Esophagus muscularis mucosa (tissue), 4 donors: ENCODE data around the gene FAM234A. TPM values are rescaled to one million over a fixed set of nuclear protein-coding genes. Genes with fewer than 3 reads are reported as not detected.

ENCODE experiments used
- DNase-seq: peaks from one replicate; pipeline ENCODE4 v3.0.0-alpha.2; 2017; ENCODE audit errors: extremely low spot score
- H3K27ac ChIP-seq, 4 donors: fragments of 200-600 bp; sonication (generic); replicated peaks in 1 of 4; 1 replicate in 3 of 4; 2 replicates in 1 of 4; pipeline ENCODE4 v1.5.1; 2016 to 2019; ENCODE audit warnings: mild to moderate bottlenecking in 1 of 4
- H3K27me3 ChIP-seq, 4 donors: fragments of 200-600 bp; sonication (generic); one replicate each; pipeline versions ENCODE4 v1.5.1 to v1.6.0; 2016 to 2019
- H3K36me3 ChIP-seq, 4 donors: fragments of 200-600 bp; sonication (generic); one replicate each; pipeline ENCODE4 v1.5.1; 2016 to 2019
- H3K4me1 ChIP-seq, 4 donors: fragments of 200-600 bp; sonication (generic); one replicate each; pipeline ENCODE4 v1.5.1; 2016 to 2019
- H3K4me3 ChIP-seq, 4 donors: fragments of 200-600 bp; sonication (generic); 1 replicate in 2 of 4; 2 replicates in 2 of 4; pipeline ENCODE4 v1.5.1; 2016 to 2019; ENCODE audit warnings: mild to moderate bottlenecking in 4 of 4, moderate library complexity in 1 of 4
- H3K9me3 ChIP-seq, 4 donors: fragments of 200-600 bp; sonication (generic); 1 replicate in 3 of 4; 2 replicates in 1 of 4; pipeline ENCODE4 v1.5.1; 2016 to 2019
- CTCF ChIP-seq, 3 experiments: fragments of 200-600 bp in 2 of 3; fragments of 450-650 bp in 1 of 3; sonication (generic) in 2 of 3; IDR thresholded peaks; one replicate each; pipeline ENCODE4 v1.5.1; 2017 to 2019; ENCODE audit warnings: antibody characterized with exemption in 3 of 3, mild to moderate bottlenecking in 2 of 3, moderate library complexity in 1 of 3
- EP300 ChIP-seq: sonication (generic); formaldehyde crosslinking; IDR thresholded peaks from one replicate; pipeline ENCODE4 v1.6.1; 2017; ENCODE audit warnings: antibody characterized with exemption
- POLR2A ChIP-seq: fragments of 450-650 bp; IDR thresholded peaks from one replicate; pipeline ENCODE4 v1.6.1; 2017; ENCODE audit warnings: antibody characterized with exemption, moderate library complexity, mild to moderate bottlenecking, low read depth
- POLR2AphosphoS5 ChIP-seq, 2 donors: sonication (generic); formaldehyde crosslinking; IDR thresholded peaks; one replicate each; pipeline ENCODE4 v1.6.1; 2017; ENCODE audit warnings: antibody characterized with exemption in 2 of 2
- WGBS: methylation state at CpG from one replicate; pipeline ENCODE4 v1.1.5; 2018; 5-methylcytosine and 5-hydroxymethylcytosine counted together
- intact Hi-C: fragments of 100-400 bp; cut with DNase I; formaldehyde crosslinking; loops from one replicate; pipeline ENCODE4 v1.15.1; 2023
- total RNA-seq, 4 donors: library from RNA; depleted of rRNA; stranded (reverse); fragments of >200 nt; gene quantifications; one replicate each; pipeline versions ENCODE4 v1.1.0 to v1.2.1, GENCODE V29; 2016

The FAM234A gene
- total RNA-seq, 4 donors from 2014 or later = 61.0 to 129 (median 78.1) TPM

- 87% methylated on average over 10 of the region's 10 CpGs for WGBS
- H3K36me3 ChIP-seq = peaks cover 46 to 96% (median 84%) of the 10 kb centered on the region in 4 donors
Measured at GRCh38 chr16:259226-259625, 24.6 kb downstream of the FAM234A start.

GRCh38 chr16:259814-260253 is 25.2 kb downstream of the FAM234A start:
- H3K27me3 ChIP-seq = no peaks in the 10 kb centered on the region
- WGBS = 88% methylated on average over 7 of the region's 13 CpGs
- H3K9me3 ChIP-seq = no peaks in the 10 kb centered on the region
- H3K4me3 ChIP-seq = no peak overlapping the region
- no peak overlapping the region for H3K27ac ChIP-seq
- no peaks in the 10 kb centered on the region for H3K4me1 ChIP-seq
- no peak for DNase-seq
- TF ChIP-seq POLR2AphosphoS5 (IDR thresholded peaks at IDR 0.05) = no peak
- intact Hi-C loops = no loop called here
- peaks cover 46 to 96% (median 84%) of the 10 kb centered on the region in 4 donors for H3K36me3 ChIP-seq

More at GRCh38 chr16:259226-259625, 24.6 kb downstream of the FAM234A start:
- DNase-seq = no peak
- no peak for TF ChIP-seq POLR2A
- no peak for TF ChIP-seq CTCF (IDR thresholded peaks at IDR 0.05)
- no peak for TF ChIP-seq POLR2AphosphoS5 (IDR thresholded peaks at IDR 0.05)
- no peak for TF ChIP-seq EP300
- H3K9me3 ChIP-seq = no peaks in the 10 kb centered on the region
- no peak overlapping the region for H3K4me3 ChIP-seq
- intact Hi-C loops = no loop called here
- H3K27me3 ChIP-seq = no peaks in the 10 kb centered on the region
- H3K27ac ChIP-seq = no peak overlapping the region
- no peaks in the 10 kb centered on the region for H3K4me1 ChIP-seq

- no peak for DNase-seq
- Histone ChIP-seq H3K9me3 (no peaks in the 10 kb centered on the region), H3K36me3 (peaks cover 44 to 96% (median 83%) of the 10 kb centered on the region in 4 donors), H3K27me3 (no peaks in the 10 kb centered on the region), H3K4me3 (no peak overlapping the region), H3K4me1 (no peaks in the 10 kb centered on the region), H3K27ac (no peak overlapping the region)
- 92% methylated on average over 17 of the region's 19 CpGs for WGBS
- intact Hi-C loops = no loop called here
- TF ChIP-seq EP300 (no peak), POLR2AphosphoS5 (IDR thresholded peaks at IDR 0.05) (no peak), POLR2A (no peak), CTCF (IDR thresholded peaks at IDR 0.05) (no peak)
Measured at GRCh38 chr16:260326-260725, 25.7 kb downstream of the FAM234A start.

GRCh38 chr16:261031-261691 is 26.5 kb downstream of the FAM234A start:
- Histone ChIP-seq H3K27me3 (no peaks in the 10 kb centered on the region), H3K36me3 (peaks cover 39 to 92% (median 78%) of the 10 kb centered on the region in 4 donors), H3K27ac (no peak overlapping the region), H3K9me3 (no peaks in the 10 kb centered on the region), H3K4me1 (peaks cover 0 to 5% (median 3%) of the 10 kb centered on the region in 4 donors), H3K4me3 (no peak overlapping the region)
- no peak for DNase-seq
- 87% methylated on average over 23 of the region's 28 CpGs for WGBS
- TF ChIP-seq CTCF (IDR thresholded peaks at IDR 0.05) (no peak), POLR2AphosphoS5 (IDR thresholded peaks at IDR 0.05) (no peak), POLR2A (no peak), EP300 (no peak)
- intact Hi-C loops = no loop called here

- TF ChIP-seq EP300 (no peak), POLR2A (no peak), CTCF (IDR thresholded peaks at IDR 0.05) (no peak), POLR2AphosphoS5 (IDR thresholded peaks at IDR 0.05) (no peak)
- WGBS = 91% methylated on average over 26 of the region's 29 CpGs
- no peaks in the 10 kb centered on the region for H3K27me3 ChIP-seq
- peaks cover 0 to 9% (median 4%) of the 10 kb centered on the region in 4 donors for H3K4me1 ChIP-seq
- H3K27ac ChIP-seq = no peak overlapping the region
- no peak for DNase-seq
- no peaks in the 10 kb centered on the region for H3K9me3 ChIP-seq
- no peak overlapping the region for H3K4me3 ChIP-seq
- intact Hi-C loops = no loop called here
- peaks cover 39 to 81% (median 69%) of the 10 kb centered on the region in 4 donors for H3K36me3 ChIP-seq
Measured at GRCh38 chr16:262121-262745, 27.6 kb downstream of the FAM234A start.
